DND-41 (cell line): ENCODE results near the gene KCNIP4.

Experiments
- ATAC-seq: fragments of 200-7000 bp; cut with Tn5 transposase; 3 replicates; pipeline ENCODE4 v1.9.1; 2021; ENCODE audit warnings: low read depth; ENCODE audit not compliant: insufficient read depth
- DNase-seq: peaks from one replicate; pipeline ENCODE4 v3.0.0-alpha.2; 2020
- H2AFZ ChIP-seq: 2 replicates; pipeline ENCODE4 v1.6.0; 2012; ENCODE audit warnings: low read depth, low read length
- H3K27ac ChIP-seq: 2 replicates; pipeline ENCODE4 v1.5.1; 2012; ENCODE audit warnings: low read length, inconsistent platforms
- H3K27me3 ChIP-seq: fragments of 200-600 bp; sonication (generic); 2 replicates; pipeline ENCODE4 v1.6.0; 2012; ENCODE audit warnings: low read length, mild to moderate bottlenecking, inconsistent platforms; ENCODE audit not compliant: insufficient read depth, poor library complexity
- H3K36me3 ChIP-seq: 2 replicates; pipeline ENCODE4 v1.5.1; 2012; ENCODE audit warnings: low read length, inconsistent platforms; ENCODE audit not compliant: insufficient read depth
- H3K4me1 ChIP-seq: 2 replicates; pipeline ENCODE4 v1.5.1; 2012; ENCODE audit warnings: mild to moderate bottlenecking, low read length; ENCODE audit not compliant: insufficient read depth
- H3K4me2 ChIP-seq: 2 replicates; pipeline ENCODE4 v1.6.0; 2012; ENCODE audit warnings: mild to moderate bottlenecking, moderate library complexity, low read length, inconsistent platforms; ENCODE audit not compliant: insufficient read depth
- H3K4me3 ChIP-seq, 2 experiments: fragments of 200-600 bp in 1 of 2; shearing (Covaris generic) in 1 of 2; 2 replicates each; pipeline ENCODE4 v1.5.1; 2012 to 2016; ENCODE audit warnings: inconsistent platforms in 2 of 2, low read length in 2 of 2, mild to moderate bottlenecking in 2 of 2, low read depth in 1 of 2, moderate library complexity in 1 of 2
- H3K79me2 ChIP-seq: 2 replicates; pipeline ENCODE4 v1.6.0; 2012; ENCODE audit warnings: low read length, inconsistent platforms; ENCODE audit not compliant: insufficient read depth
- H3K9ac ChIP-seq: 2 replicates; pipeline ENCODE4 v1.6.0; 2012; ENCODE audit warnings: low read depth, mild to moderate bottlenecking, inconsistent platforms, low read length, moderate library complexity
- H3K9me3 ChIP-seq: 2 replicates; pipeline ENCODE4 v1.5.1; 2012; ENCODE audit warnings: low read length, moderate library complexity, mild to moderate bottlenecking, inconsistent platforms; ENCODE audit not compliant: insufficient read depth, severe bottlenecking
- H4K20me1 ChIP-seq: 2 replicates; pipeline ENCODE4 v1.6.0; 2012; ENCODE audit warnings: low read length; ENCODE audit not compliant: insufficient read depth
- CTCF ChIP-seq: IDR thresholded peaks from 2 replicates; pipeline ENCODE4 v1.5.1; 2012; ENCODE audit warnings: borderline replicate concordance, low read length, moderate library complexity, mild to moderate bottlenecking; ENCODE audit not compliant: poor library complexity, severe bottlenecking; ENCODE audit errors: extremely low read depth
- EZH2 ChIP-seq: IDR thresholded peaks from 3 replicates; pipeline ENCODE4 v1.6.1; 2012; ENCODE audit warnings: borderline replicate concordance, low read depth, mild to moderate bottlenecking, moderate library complexity, low read length, inconsistent platforms; ENCODE audit not compliant: severe bottlenecking

KCNIP4 gene

GRCh38 chr4:21092531-21092930 is 856.0 kb downstream of the KCNIP4 start:
- H3K27me3 ChIP-seq: no peaks in the 10 kb centered on the region
- no peak overlapping the region for H3K9ac ChIP-seq
- no peak overlapping the region for H3K4me2 ChIP-seq
- H2AFZ ChIP-seq: no peak overlapping the region
- no peaks in the 10 kb centered on the region for H3K9me3 ChIP-seq
- DNase-seq (no peak), ATAC-seq (no peak)
- TF ChIP-seq CTCF (no peak), EZH2 (no peak)
- no peaks in the 10 kb centered on the region for H3K79me2 ChIP-seq
- H3K4me1 ChIP-seq: no peaks in the 10 kb centered on the region
- H4K20me1 ChIP-seq: no peaks in the 10 kb centered on the region
- H3K27ac ChIP-seq: no peak overlapping the region
- no peak overlapping the region for H3K4me3 ChIP-seq
- H3K36me3 ChIP-seq: no peaks in the 10 kb centered on the region

DNA sequence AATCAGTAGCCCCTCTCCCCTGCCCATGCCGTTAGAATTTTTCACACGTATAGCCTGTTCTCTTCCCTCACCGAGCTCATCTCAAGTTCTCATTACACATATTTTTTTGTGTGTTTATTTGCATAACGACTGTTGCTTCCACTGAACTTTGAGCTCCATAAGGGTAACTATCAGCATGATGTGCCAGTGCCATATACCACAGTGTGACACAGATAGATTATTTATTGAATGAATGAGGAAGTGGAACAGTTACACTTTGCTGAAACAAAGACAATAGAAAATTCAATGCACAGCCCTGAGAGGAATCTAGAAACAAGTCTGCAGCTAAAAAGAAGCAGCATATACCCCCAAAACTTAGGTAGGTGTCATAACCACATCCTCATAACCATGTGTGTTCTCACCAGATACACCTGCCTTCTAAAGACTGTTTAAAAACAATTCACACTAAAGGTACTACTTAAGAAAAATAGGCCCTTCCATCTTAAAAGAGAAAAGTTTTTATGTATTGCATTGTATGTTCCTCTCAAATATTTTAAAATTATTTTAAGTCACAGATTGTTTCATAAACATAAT is 858.4 kb downstream of the KCNIP4 start:
- no peak overlapping the region for H2AFZ ChIP-seq
- H3K27ac ChIP-seq: no peak overlapping the region
- no peak overlapping the region for H3K4me3 ChIP-seq
- no peaks in the 10 kb centered on the region for H3K9me3 ChIP-seq
- no peaks in the 10 kb centered on the region for H3K79me2 ChIP-seq
- ATAC-seq (no peak), DNase-seq (no peak)
- no peaks in the 10 kb centered on the region for H4K20me1 ChIP-seq
- no peaks in the 10 kb centered on the region for H3K27me3 ChIP-seq
- H3K36me3 ChIP-seq: no peaks in the 10 kb centered on the region
- no peak for TF ChIP-seq CTCF
- H3K4me2 ChIP-seq: no peak overlapping the region
- H3K9ac ChIP-seq: no peak overlapping the region
- no peaks in the 10 kb centered on the region for H3K4me1 ChIP-seq

DNA sequence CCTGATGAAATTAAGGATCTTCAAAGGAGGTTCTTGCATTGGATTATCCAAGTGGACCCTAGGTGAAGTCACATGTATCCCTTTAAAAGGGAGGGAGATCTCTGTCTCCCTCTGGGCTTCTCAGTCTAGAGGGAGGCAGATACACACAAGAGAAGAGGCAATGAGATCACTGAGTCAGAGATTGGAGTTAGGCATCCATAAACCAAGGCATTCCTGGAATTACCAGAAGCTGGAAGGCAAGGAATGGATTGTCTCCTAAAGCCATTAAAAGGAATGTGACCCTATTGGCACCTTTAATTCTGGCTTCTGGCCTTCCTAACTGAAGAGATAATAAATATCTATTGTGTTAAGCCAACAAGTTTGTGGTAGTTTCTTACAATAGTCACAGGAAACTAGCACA is 865.2 kb downstream of the KCNIP4 start:
- no peak for ATAC-seq
- Histone ChIP-seq H2AFZ (no peak overlapping the region), H3K79me2 (no peaks in the 10 kb centered on the region), H3K27ac (no peak overlapping the region), H3K4me3 (no peak overlapping the region), H3K9me3 (no peaks in the 10 kb centered on the region), H3K27me3 (no peaks in the 10 kb centered on the region), H4K20me1 (no peaks in the 10 kb centered on the region), H3K36me3 (no peaks in the 10 kb centered on the region), H3K4me2 (no peak overlapping the region), H3K9ac (no peak overlapping the region), H3K4me1 (no peaks in the 10 kb centered on the region)
- TF ChIP-seq EZH2: no peak
- no peak for TF ChIP-seq CTCF
- no peak for DNase-seq

GRCh38 chr4:21077967-21078366 is 870.6 kb downstream of the KCNIP4 start:
- TF ChIP-seq EZH2: no peak
- no peak for TF ChIP-seq CTCF
- H3K4me2 ChIP-seq: no peak overlapping the region
- no peaks in the 10 kb centered on the region for H3K36me3 ChIP-seq
- no peak overlapping the region for H2AFZ ChIP-seq
- no peaks in the 10 kb centered on the region for H3K79me2 ChIP-seq
- no peaks in the 10 kb centered on the region for H3K9me3 ChIP-seq
- no peak overlapping the region for H3K27ac ChIP-seq
- no peaks in the 10 kb centered on the region for H3K27me3 ChIP-seq
- no peaks in the 10 kb centered on the region for H3K4me1 ChIP-seq
- H4K20me1 ChIP-seq: no peaks in the 10 kb centered on the region
- no peak overlapping the region for H3K9ac ChIP-seq
- no peak for DNase-seq
- no peak for ATAC-seq
- no peak overlapping the region for H3K4me3 ChIP-seq
